ENCODE data around the gene ERMP1.

ERMP1 gene

GRCh38 chr9:5846096-5846495 lies 13.2 kb upstream of the ERMP1 start:
- no peak overlapping the region for H3K4me3 ChIP-seq (ENCODE audit: low read depth, low read length)
- no peak for TF ChIP-seq CTCF (IDR thresholded peaks at IDR 0.05; ENCODE audit: insufficient read depth, low read depth, low read length, missing control alignments)
- no peak for DNase-seq (ENCODE audit: low read depth)

GRCh38 chr9:5845157-5845531 lies 12.2 kb upstream of the ERMP1 start:
- H3K4me3 ChIP-seq (ENCODE audit: low read depth, low read length) = no peak overlapping the region
- no peak for TF ChIP-seq CTCF (IDR thresholded peaks at IDR 0.05; ENCODE audit: insufficient read depth, low read depth, low read length, missing control alignments)
- no peak for DNase-seq (ENCODE audit: low read depth)

GRCh38 chr9:5843794-5844471 lies 11.0 kb upstream of the ERMP1 start:
- H3K4me3 ChIP-seq (ENCODE audit: low read depth, low read length) = no peak overlapping the region
- DNase-seq (ENCODE audit: low read depth) = no peak
- no peak for TF ChIP-seq CTCF (IDR thresholded peaks at IDR 0.05; ENCODE audit: insufficient read depth, low read depth, low read length, missing control alignments)

- TF ChIP-seq CTCF (IDR thresholded peaks at IDR 0.05; ENCODE audit: insufficient read depth, low read depth, low read length, missing control alignments) = no peak
- no peak overlapping the region for H3K4me3 ChIP-seq (ENCODE audit: low read depth, low read length)
- no peak for DNase-seq (ENCODE audit: low read depth)
Measured at GRCh38 chr9:5842929-5843793, 10.2 kb upstream of the ERMP1 start.

GRCh38 chr9:5841771-5842573 lies 9.1 kb upstream of the ERMP1 start:
- no peak overlapping the region for H3K4me3 ChIP-seq (ENCODE audit: low read depth, low read length)
- no peak for TF ChIP-seq CTCF (IDR thresholded peaks at IDR 0.05; ENCODE audit: insufficient read depth, low read depth, low read length, missing control alignments)
- DNase-seq (ENCODE audit: low read depth) = peak; percentile 84

GRCh38 chr9:5840788-5841187 lies 7.9 kb upstream of the ERMP1 start:
- H3K4me3 ChIP-seq (ENCODE audit: low read depth, low read length) = no peak overlapping the region
- TF ChIP-seq CTCF (IDR thresholded peaks at IDR 0.05; ENCODE audit: insufficient read depth, low read depth, low read length, missing control alignments) = no peak

More at GRCh38 chr9:5840788-5841187, 7.9 kb upstream of the ERMP1 start:
- no peak for DNase-seq (ENCODE audit: low read depth)
